Activated CD4-positive, alpha-beta T cell treated with anti-CD3 and anti-CD28 coated beads, Interleukin-10, Interleukin-2, amounts not matched to agents 100 ng/mL and 50 ng/mL, durations not matched to agents 16 hours and 8 hours (primary cell): ENCODE results near the gene KRT6C.

Experiments used
- DNase-seq: peaks from one replicate; pipeline ENCODE4 v3.0.0-alpha.2; 2020

The KRT6C gene

GRCh38 chr12:52434081-52434733, 39.4 kb downstream of the KRT6C start, which contains the start of gene KRT75:
KRT75 (minus strand) TSS chr12:52434371; CDS start chr12:52434304, 67 bp downstream.
- DNase-seq, result no peak

- DNase-seq, result no peak
These were observed 40.0 kb downstream of the KRT6C start for GRCh38 chr12:52433501-52434080.

- no peak for DNase-seq
These were observed 40.9 kb downstream of the KRT6C start for GRCh38 chr12:52432559-52433207.

GRCh38 chr12:52428121-52428520, 45.5 kb downstream of the KRT6C start:
- DNase-seq, result no peak

- DNase-seq, result no peak
These were observed 46.5 kb downstream of the KRT6C start for GRCh38 chr12:52427083-52427482.

- no peak for DNase-seq
These were observed 47.6 kb downstream of the KRT6C start for GRCh38 chr12:52426034-52426433.

GRCh38 chr12:52425466-52425865, 48.1 kb downstream of the KRT6C start:
- no peak for DNase-seq

GRCh38 chr12:52423661-52424500, 49.7 kb downstream of the KRT6C start:
- DNase-seq, result no peak

GRCh38 chr12:52423035-52423434, 50.6 kb downstream of the KRT6C start:
- no peak for DNase-seq

GRCh38 chr12:52419656-52420055, 53.9 kb downstream of the KRT6C start:
- DNase-seq, result no peak

- no peak for DNase-seq
These were observed 55.0 kb downstream of the KRT6C start for GRCh38 chr12:52418576-52419110.
